ENCODE measurements around the gene CMTM2. TPM values are rescaled to one million over a fixed set of nuclear protein-coding genes. Genes with fewer than 3 reads are reported as not detected.
"Not testable (repeated sequence)": the region's sequence is repeated elsewhere in the genome, so short reads cannot be mapped to it uniquely, and the experiment has no call there.

The CMTM2 gene
- total RNA-seq, 1 donor: not detected

DNA sequence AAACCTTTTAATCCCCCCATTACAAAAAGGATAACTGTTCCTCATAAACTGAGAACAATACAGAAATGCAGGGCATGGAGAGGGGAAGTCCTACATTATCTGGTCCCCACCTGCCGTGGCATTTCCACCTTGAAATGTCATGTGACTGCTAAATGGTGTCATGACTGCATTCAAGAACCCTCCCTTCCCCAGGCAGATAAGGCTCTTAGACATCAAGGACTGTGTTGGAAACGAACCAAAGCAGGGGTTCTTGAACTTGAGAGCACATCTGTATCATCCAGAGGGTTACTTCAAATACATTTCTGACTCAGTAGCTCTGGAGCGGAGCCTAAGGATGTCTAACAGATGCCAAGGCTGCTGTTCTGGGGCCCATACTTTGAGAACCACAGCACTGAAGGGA lies 43.6 kb downstream of the CMTM2 start:
- TF ChIP-seq, protein P1, sequence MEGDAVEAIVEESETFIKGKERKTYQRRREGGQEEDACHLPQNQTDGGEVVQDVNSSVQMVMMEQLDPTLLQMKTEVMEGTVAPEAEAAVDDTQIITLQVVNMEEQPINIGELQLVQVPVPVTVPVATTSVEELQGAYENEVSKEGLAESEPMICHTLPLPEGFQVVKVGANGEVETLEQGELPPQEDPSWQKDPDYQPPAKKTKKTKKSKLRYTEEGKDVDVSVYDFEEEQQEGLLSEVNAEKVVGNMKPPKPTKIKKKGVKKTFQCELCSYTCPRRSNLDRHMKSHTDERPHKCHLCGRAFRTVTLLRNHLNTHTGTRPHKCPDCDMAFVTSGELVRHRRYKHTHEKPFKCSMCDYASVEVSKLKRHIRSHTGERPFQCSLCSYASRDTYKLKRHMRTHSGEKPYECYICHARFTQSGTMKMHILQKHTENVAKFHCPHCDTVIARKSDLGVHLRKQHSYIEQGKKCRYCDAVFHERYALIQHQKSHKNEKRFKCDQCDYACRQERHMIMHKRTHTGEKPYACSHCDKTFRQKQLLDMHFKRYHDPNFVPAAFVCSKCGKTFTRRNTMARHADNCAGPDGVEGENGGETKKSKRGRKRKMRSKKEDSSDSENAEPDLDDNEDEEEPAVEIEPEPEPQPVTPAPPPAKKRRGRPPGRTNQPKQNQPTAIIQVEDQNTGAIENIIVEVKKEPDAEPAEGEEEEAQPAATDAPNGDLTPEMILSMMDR (IDR thresholded peaks at IDR 0.05; ENCODE audit: extremely low read depth, low read depth, low read length): no peak
- no peak overlapping the region for H3K4me3 ChIP-seq (ENCODE audit: insufficient read depth, low read length)
- no peaks in the 10 kb centered on the region for H4K20me1 ChIP-seq (ENCODE audit: insufficient read depth, low read length)
- H3K36me3 ChIP-seq (ENCODE audit: insufficient read depth, low read length): no peaks in the 10 kb centered on the region
- H3K27ac ChIP-seq (ENCODE audit: low read depth, low read length): peak overlapping the region; percentile 75
- H3K4me2 ChIP-seq (ENCODE audit: insufficient read depth, low read length): no peak overlapping the region
- no peaks in the 10 kb centered on the region for H3K27me3 ChIP-seq (ENCODE audit: insufficient read depth, low read length)
- no peak for DNase-seq (ENCODE audit: insufficient read length, low spot score, missing footprints)
- H3K9me3 ChIP-seq (ENCODE audit: low read depth, low read length): no peaks in the 10 kb centered on the region
- no peaks in the 10 kb centered on the region for H3K79me2 ChIP-seq (ENCODE audit: insufficient read depth, low read length)
- H3K4me1 ChIP-seq (ENCODE audit: insufficient read depth, low read length): peaks cover 48% of the 10 kb centered on the region
- no peak overlapping the region for H2AFZ ChIP-seq (ENCODE audit: low read length)

DNA sequence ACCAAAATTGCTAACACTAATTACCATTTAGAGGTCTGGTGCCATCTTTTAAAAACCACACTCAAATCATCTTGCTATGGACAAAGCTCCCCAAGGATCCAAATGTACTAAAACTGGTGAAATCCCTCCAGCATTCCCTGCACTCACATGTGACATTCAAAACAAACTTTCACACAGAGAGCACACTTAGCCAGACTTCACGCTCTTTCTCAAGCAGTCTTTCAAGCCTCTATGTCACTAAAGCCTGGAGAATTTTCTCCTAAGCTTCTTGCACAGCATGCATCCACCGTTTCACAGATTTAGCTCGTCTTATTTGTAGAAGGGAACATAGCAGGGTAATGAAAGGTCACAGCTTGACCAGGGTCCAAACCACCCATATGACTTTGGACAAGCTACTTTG lies 44.5 kb downstream of the CMTM2 start:
- no peak for DNase-seq (ENCODE audit: insufficient read length, low spot score, missing footprints)
- no peaks in the 10 kb centered on the region for H3K27me3 ChIP-seq (ENCODE audit: insufficient read depth, low read length)
- no peak overlapping the region for H3K27ac ChIP-seq (ENCODE audit: low read depth, low read length)
- no peak overlapping the region for H3K4me2 ChIP-seq (ENCODE audit: insufficient read depth, low read length)
- TF ChIP-seq, protein P1 (IDR thresholded peaks at IDR 0.05; ENCODE audit: extremely low read depth, low read depth, low read length): no peak
- H2AFZ ChIP-seq (ENCODE audit: low read length): no peak overlapping the region
- peaks cover 40% of the 10 kb centered on the region for H3K4me1 ChIP-seq (ENCODE audit: insufficient read depth, low read length)
- H3K9me3 ChIP-seq (ENCODE audit: low read depth, low read length): no peaks in the 10 kb centered on the region
- H3K79me2 ChIP-seq (ENCODE audit: insufficient read depth, low read length): no peaks in the 10 kb centered on the region
- H4K20me1 ChIP-seq (ENCODE audit: insufficient read depth, low read length): no peaks in the 10 kb centered on the region
- no peaks in the 10 kb centered on the region for H3K36me3 ChIP-seq (ENCODE audit: insufficient read depth, low read length)
- no peak overlapping the region for H3K4me3 ChIP-seq (ENCODE audit: insufficient read depth, low read length)

DNA sequence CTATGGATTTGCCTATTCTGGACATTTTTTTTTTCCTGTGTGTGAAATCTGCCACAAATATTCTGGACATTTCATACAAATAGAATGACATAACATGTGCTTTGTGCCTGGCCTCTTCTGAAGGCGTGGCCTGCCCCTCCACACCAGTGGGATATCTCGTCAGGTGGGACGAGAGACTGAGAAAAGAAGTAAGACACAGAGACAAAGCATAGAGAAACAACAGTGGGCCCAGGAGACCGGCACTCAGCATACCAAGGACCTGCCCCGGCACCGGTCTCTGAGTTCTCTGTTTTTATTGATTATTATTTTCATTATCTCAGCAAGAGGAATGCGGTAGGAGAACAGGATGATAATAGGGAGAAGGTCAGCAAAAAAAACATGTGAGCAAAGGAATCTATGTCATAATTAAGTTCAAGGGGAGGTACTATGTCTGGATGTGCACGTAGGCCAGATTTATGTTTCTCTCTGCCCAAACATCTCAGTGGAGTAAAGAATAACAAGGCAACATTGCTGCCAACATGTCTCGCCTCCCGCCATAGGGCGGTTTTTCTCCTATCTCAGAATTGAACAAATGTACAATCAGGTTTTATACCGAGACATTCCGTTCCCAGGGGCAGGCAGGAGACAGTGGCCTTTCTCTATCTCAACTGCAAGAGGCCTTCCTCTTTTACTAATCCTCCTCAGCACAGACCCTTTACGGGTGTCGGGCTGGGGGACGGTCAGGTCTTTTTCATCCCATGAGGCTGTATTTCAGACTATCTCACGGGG lies 48.5 kb downstream of the CMTM2 start:
- not testable (repeated sequence) for H3K79me2 ChIP-seq (ENCODE audit: insufficient read depth, low read length); H3K27ac ChIP-seq (ENCODE audit: low read depth, low read length); H3K4me3 ChIP-seq (ENCODE audit: insufficient read depth, low read length); H3K4me1 ChIP-seq (ENCODE audit: insufficient read depth, low read length); H2AFZ ChIP-seq (ENCODE audit: low read length); H3K9me3 ChIP-seq (ENCODE audit: low read depth, low read length); DNase-seq (ENCODE audit: insufficient read length, low spot score, missing footprints); H4K20me1 ChIP-seq (ENCODE audit: insufficient read depth, low read length); H3K36me3 ChIP-seq (ENCODE audit: insufficient read depth, low read length); H3K4me2 ChIP-seq (ENCODE audit: insufficient read depth, low read length); H3K27me3 ChIP-seq (ENCODE audit: insufficient read depth, low read length)

DNA sequence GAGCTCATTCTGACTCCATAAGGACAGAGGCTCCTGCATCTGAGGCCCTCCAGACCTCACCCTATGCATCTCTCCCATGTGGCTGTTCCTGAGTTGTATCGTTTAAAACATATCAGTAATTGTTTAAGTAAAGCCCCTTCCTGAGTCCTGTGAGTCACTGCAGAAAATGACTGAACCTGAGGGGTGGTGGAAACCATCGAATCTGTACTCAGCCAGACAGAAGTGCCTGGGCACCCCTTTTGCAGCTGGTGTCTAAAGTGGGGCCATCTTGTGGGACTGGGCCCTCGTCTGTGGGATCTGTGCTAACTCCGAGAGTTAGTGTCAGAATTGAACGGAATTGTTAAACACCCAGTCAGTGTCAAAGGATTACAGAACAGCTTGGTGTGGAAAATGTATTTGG lies 50.6 kb downstream of the CMTM2 start:
- Histone ChIP-seq H3K4me2 (ENCODE audit: insufficient read depth, low read length) (no peak overlapping the region), H3K79me2 (ENCODE audit: insufficient read depth, low read length) (no peaks in the 10 kb centered on the region), H3K4me1 (ENCODE audit: insufficient read depth, low read length) (no peaks in the 10 kb centered on the region), H3K4me3 (ENCODE audit: insufficient read depth, low read length) (no peak overlapping the region), H3K9me3 (ENCODE audit: low read depth, low read length) (no peaks in the 10 kb centered on the region), H3K36me3 (ENCODE audit: insufficient read depth, low read length) (no peaks in the 10 kb centered on the region), H3K27me3 (ENCODE audit: insufficient read depth, low read length) (no peaks in the 10 kb centered on the region), H4K20me1 (ENCODE audit: insufficient read depth, low read length) (no peaks in the 10 kb centered on the region), H3K27ac (ENCODE audit: low read depth, low read length) (no peak overlapping the region), H2AFZ (ENCODE audit: low read length) (no peak overlapping the region)
- TF ChIP-seq, protein P1 (IDR thresholded peaks at IDR 0.05; ENCODE audit: extremely low read depth, low read depth, low read length): no peak
- no peak for DNase-seq (ENCODE audit: insufficient read length, low spot score, missing footprints)

DNA sequence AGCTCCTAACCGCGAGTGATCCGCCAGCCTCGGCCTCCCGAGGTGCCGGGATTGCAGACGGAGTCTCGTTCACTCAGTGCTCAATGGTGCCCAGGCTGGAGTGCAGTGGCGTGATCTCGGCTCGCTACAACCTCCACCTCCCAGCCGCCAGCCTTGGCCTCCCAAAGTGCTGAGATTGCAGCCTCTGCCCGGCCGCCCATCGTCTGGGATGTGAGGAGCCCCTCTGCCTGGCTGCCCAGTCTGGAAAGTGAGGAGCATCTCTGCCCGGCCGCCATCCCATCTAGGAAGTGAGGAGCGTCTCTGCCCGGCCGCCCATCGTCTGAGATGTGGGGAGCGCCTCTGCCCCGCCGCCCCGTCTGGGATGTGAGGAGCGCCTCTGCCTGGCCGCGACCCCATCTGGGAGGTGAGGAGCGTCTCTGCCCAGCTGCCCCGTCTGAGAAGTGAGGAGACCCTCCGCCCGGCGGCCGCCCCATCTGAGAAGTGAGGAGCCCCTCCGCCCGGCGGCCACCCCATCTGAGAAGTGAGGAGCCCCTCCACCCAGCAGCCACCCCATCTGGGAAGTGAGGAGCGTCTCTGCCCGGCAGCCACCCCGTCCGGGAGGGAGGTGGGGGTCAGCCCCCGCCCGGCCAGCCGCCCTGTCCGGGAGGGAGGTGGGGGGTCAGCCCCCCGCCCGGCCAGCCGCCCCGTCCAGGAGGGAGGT lies 51.4 kb downstream of the CMTM2 start:
- not testable (repeated sequence) for DNase-seq (ENCODE audit: insufficient read length, low spot score, missing footprints); H3K9me3 ChIP-seq (ENCODE audit: low read depth, low read length); H3K79me2 ChIP-seq (ENCODE audit: insufficient read depth, low read length); H2AFZ ChIP-seq (ENCODE audit: low read length); H3K27ac ChIP-seq (ENCODE audit: low read depth, low read length); H3K36me3 ChIP-seq (ENCODE audit: insufficient read depth, low read length); H4K20me1 ChIP-seq (ENCODE audit: insufficient read depth, low read length); H3K4me2 ChIP-seq (ENCODE audit: insufficient read depth, low read length); H3K4me1 ChIP-seq (ENCODE audit: insufficient read depth, low read length); H3K27me3 ChIP-seq (ENCODE audit: insufficient read depth, low read length); H3K4me3 ChIP-seq (ENCODE audit: insufficient read depth, low read length)

DNA sequence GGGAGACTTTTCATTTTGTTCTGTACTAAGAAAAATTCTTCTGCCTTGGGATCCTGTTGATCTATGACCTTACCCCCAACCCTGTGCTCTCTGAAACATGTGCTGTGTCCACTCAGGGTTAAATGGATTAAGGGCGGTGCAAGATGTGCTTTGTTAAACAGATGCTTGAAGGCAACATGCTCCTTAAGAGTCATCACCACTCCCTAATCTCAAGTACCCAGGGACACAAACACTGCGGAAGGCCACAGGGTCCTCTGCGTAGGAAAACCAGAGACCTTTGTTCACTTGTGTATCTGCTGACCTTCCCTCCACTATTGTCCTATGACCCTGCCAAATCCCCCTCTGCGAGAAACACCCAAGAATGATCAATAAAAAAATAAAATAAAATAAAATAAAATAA lies 52.3 kb downstream of the CMTM2 start:
- H3K27ac ChIP-seq (ENCODE audit: low read depth, low read length); H3K4me3 ChIP-seq (ENCODE audit: insufficient read depth, low read length); H3K27me3 ChIP-seq (ENCODE audit: insufficient read depth, low read length); H3K36me3 ChIP-seq (ENCODE audit: insufficient read depth, low read length); H2AFZ ChIP-seq (ENCODE audit: low read length); H4K20me1 ChIP-seq (ENCODE audit: insufficient read depth, low read length); DNase-seq (ENCODE audit: insufficient read length, low spot score, missing footprints); H3K9me3 ChIP-seq (ENCODE audit: low read depth, low read length); H3K79me2 ChIP-seq (ENCODE audit: insufficient read depth, low read length); H3K4me1 ChIP-seq (ENCODE audit: insufficient read depth, low read length); H3K4me2 ChIP-seq (ENCODE audit: insufficient read depth, low read length): not testable (repeated sequence)

Data from osteoblast (primary cell).